ENCODE measurements around the gene GNPAT.

Gene GNPAT

GRCh38 chr1:231240883-231241735 lies at the start of gene GNPAT:
GNPAT (plus strand) TSS chr1:231241212; CDS start chr1:231241379, 167 bp downstream.
- H3K9me3 ChIP-seq (ENCODE audit: insufficient read depth, low read length) = no peaks in the 10 kb centered on the region
- no peaks in the 10 kb centered on the region for H3K9me2 ChIP-seq (replicated peaks; ENCODE audit: insufficient read depth, low read length)
- no peaks in the 10 kb centered on the region; the same call in 1 of the 2 replicates for H3K36me3 ChIP-seq (ENCODE audit: low read length)
- peak within 1 kb of the TSS; percentile 80 for H3K9ac ChIP-seq (ENCODE audit: low read length)
- H3K4me2 ChIP-seq (ENCODE audit: low read depth, low read length, poor library complexity, severe bottlenecking) = peak within 1 kb of the TSS; percentile 84
- no peaks in the 10 kb centered on the region for H4K20me1 ChIP-seq (ENCODE audit: low read depth, low read length)
- H3K27ac ChIP-seq (ENCODE audit: low read depth, low read length) = peak within 1 kb of the TSS; percentile 44
- TF ChIP-seq EZH2phosphoT487 (conservative IDR thresholded peaks at IDR 0.05; ENCODE audit: low read length) = no peak
- TF ChIP-seq CTCF (IDR thresholded peaks at IDR 0.05; ENCODE audit: insufficient read depth, low read length, poor library complexity, severe bottlenecking) = no peak
- H3K79me2 ChIP-seq (ENCODE audit: insufficient read depth, low read length) = peaks cover 63% of the 10 kb centered on the region
- H2AFZ ChIP-seq (ENCODE audit: low read depth, low read length, severe bottlenecking) = peak within 1 kb of the TSS; percentile 84
- H3K4me3 ChIP-seq (ENCODE audit: insufficient read depth, low read length, poor library complexity, severe bottlenecking) = peak within 1 kb of the TSS; percentile 92
- H3K27me3 ChIP-seq (ENCODE audit: low read length) = no peaks in the 10 kb centered on the region
- no peaks in the 10 kb centered on the region for H3F3A ChIP-seq (ENCODE audit: insufficient read depth)

DNA sequence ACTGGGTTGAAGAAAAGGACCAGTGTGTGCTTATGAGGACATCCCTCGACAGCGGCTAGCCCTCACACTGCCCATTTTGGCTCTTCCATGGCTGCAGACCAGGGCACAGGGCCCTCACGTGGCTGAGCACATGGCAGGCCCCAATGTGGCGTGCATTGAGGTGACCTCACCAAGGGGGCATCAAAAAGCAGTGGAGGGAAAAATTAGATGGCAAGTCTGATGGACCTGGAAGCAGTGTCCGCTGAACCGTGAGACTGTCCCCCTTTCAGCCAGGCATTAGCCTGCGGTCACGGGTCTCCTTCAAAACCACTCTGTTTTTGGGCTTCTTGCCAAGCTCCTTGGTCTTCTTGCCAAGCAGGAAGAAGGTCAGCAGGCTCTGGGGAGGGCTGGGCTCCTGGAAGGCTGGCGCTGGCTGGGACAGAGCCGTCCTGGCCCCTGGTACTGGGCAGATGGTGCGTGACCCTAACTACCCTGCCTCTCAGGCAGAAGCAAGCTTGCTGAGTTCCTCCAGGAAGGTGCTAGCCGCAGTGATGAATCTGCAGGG lies 48.3 kb upstream of the GNPAT start:
- Histone ChIP-seq H3K27me3 (ENCODE audit: low read length) (no peaks in the 10 kb centered on the region), H3K36me3 (ENCODE audit: low read length) (no peaks in the 10 kb centered on the region), H3F3A (ENCODE audit: insufficient read depth) (no peaks in the 10 kb centered on the region), H3K9me2 (replicated peaks; ENCODE audit: insufficient read depth, low read length) (no peaks in the 10 kb centered on the region), H3K27ac (ENCODE audit: low read depth, low read length) (no peak overlapping the region), H3K4me3 (ENCODE audit: insufficient read depth, low read length, poor library complexity, severe bottlenecking) (no peak overlapping the region), H3K9me3 (ENCODE audit: insufficient read depth, low read length) (no peaks in the 10 kb centered on the region), H2AFZ (ENCODE audit: low read depth, low read length, severe bottlenecking) (no peak overlapping the region), H3K79me2 (ENCODE audit: insufficient read depth, low read length) (no peaks in the 10 kb centered on the region), H3K9ac (ENCODE audit: low read length) (no peak overlapping the region), H4K20me1 (ENCODE audit: low read depth, low read length) (no peaks in the 10 kb centered on the region), H3K4me2 (ENCODE audit: low read depth, low read length, poor library complexity, severe bottlenecking) (no peak overlapping the region)
- TF ChIP-seq CTCF (IDR thresholded peaks at IDR 0.05; ENCODE audit: insufficient read depth, low read length, poor library complexity, severe bottlenecking) (no peak), EZH2phosphoT487 (conservative IDR thresholded peaks at IDR 0.05; ENCODE audit: low read length) (no peak)

DNA sequence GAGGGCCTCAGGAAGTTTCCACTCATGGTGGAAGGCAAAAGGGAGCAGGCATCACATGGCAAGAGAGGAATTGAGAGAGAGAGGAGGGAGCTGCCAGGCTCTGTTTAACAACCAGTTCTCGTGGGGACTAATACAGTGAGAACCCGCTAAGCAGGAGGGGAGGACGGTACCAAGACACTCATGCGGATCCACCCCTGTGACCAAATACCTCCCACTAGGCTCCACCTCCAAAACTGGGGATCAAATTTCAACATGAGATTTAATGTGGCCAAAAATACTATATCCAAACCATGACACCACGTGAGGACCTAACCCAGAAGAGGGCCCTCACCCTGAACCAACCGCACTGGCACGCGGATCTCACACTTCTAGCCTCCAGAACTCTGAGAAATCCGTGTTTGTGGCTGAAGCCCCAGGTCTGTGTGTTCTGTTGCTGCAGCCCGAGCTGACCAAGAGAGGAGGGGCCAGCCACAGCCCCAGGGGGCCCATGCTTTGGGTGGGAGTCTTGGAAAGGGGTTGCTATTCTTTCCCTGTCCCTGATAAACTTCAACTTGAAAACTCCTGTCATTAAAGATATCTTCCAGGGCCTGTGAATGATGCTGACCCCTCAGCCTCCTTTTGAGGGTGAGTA lies 47.2 kb upstream of the GNPAT start:
- H3K27me3 ChIP-seq (ENCODE audit: low read length) = no peaks in the 10 kb centered on the region
- no peaks in the 10 kb centered on the region for H3K79me2 ChIP-seq (ENCODE audit: insufficient read depth, low read length)
- no peaks in the 10 kb centered on the region for H3F3A ChIP-seq (ENCODE audit: insufficient read depth)
- H2AFZ ChIP-seq (ENCODE audit: low read depth, low read length, severe bottlenecking) = no peak overlapping the region
- no peak overlapping the region for H3K27ac ChIP-seq (ENCODE audit: low read depth, low read length)
- H4K20me1 ChIP-seq (ENCODE audit: low read depth, low read length) = no peaks in the 10 kb centered on the region
- H3K9ac ChIP-seq (ENCODE audit: low read length) = no peak overlapping the region
- TF ChIP-seq EZH2phosphoT487 (conservative IDR thresholded peaks at IDR 0.05; ENCODE audit: low read length) (no peak), CTCF (IDR thresholded peaks at IDR 0.05; ENCODE audit: insufficient read depth, low read length, poor library complexity, severe bottlenecking) (no peak)
- no peak overlapping the region for H3K4me2 ChIP-seq (ENCODE audit: low read depth, low read length, poor library complexity, severe bottlenecking)
- no peaks in the 10 kb centered on the region for H3K9me2 ChIP-seq (replicated peaks; ENCODE audit: insufficient read depth, low read length)
- H3K4me3 ChIP-seq (ENCODE audit: insufficient read depth, low read length, poor library complexity, severe bottlenecking) = no peak overlapping the region
- no peaks in the 10 kb centered on the region for H3K36me3 ChIP-seq (ENCODE audit: low read length)
- H3K9me3 ChIP-seq (ENCODE audit: insufficient read depth, low read length) = no peaks in the 10 kb centered on the region
